Measurements from ENCODE around the gene NLN.

DNA sequence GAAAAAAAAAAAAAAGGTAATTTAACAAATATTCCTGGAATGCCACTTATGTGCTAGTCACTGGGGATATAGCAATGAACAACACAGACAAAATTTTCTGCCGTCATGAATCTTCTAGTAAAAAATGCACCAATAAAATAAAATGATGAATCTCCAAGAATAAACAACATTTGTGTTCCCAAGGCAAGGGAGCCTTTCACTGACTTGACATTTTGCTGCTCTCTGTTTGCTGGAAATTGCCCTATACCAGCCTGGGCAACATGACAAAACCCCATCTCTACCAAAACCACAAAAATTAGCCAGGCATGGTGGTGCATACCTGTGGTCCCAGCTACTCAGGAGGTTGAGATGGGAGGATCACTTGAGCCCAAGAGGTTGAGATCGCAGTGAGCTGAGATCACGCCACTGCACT lies 139.8 kb downstream of the NLN start:
- TF ChIP-seq, protein P1, sequence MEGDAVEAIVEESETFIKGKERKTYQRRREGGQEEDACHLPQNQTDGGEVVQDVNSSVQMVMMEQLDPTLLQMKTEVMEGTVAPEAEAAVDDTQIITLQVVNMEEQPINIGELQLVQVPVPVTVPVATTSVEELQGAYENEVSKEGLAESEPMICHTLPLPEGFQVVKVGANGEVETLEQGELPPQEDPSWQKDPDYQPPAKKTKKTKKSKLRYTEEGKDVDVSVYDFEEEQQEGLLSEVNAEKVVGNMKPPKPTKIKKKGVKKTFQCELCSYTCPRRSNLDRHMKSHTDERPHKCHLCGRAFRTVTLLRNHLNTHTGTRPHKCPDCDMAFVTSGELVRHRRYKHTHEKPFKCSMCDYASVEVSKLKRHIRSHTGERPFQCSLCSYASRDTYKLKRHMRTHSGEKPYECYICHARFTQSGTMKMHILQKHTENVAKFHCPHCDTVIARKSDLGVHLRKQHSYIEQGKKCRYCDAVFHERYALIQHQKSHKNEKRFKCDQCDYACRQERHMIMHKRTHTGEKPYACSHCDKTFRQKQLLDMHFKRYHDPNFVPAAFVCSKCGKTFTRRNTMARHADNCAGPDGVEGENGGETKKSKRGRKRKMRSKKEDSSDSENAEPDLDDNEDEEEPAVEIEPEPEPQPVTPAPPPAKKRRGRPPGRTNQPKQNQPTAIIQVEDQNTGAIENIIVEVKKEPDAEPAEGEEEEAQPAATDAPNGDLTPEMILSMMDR (IDR thresholded peaks at IDR 0.05), result no peak
- TF ChIP-seq POLR2A (IDR thresholded peaks at IDR 0.05), result no peak
